Bronchial epithelial cell (primary cell): ENCODE results near the gene HEBP1. TPM values are rescaled to one million over a fixed set of nuclear protein-coding genes. Genes with fewer than 3 reads are reported as not detected.

Source experiments
- DNase-seq: peaks from one replicate; pipeline ENCODE4 v3.0.0-alpha.2; 2010; ENCODE audit warnings: low read depth
- FAIRE-seq: peaks from 2 replicates; lab custom pipeline; 2011; peaks lifted over from hg19 to GRCh38; lab: Jason Lieb, UNC
- H3K27me3 ChIP-seq: 2 replicates; pipeline ENCODE4 v1.5.1; 2011; ENCODE audit warnings: low read length; ENCODE audit not compliant: control insufficient read depth, insufficient read depth
- H3K36me3 ChIP-seq: 2 replicates; pipeline ENCODE4 v1.5.1; 2011; ENCODE audit warnings: low read length; ENCODE audit not compliant: control insufficient read depth, insufficient read depth
- H3K4me3 ChIP-seq: 2 replicates; pipeline ENCODE4 v1.5.1; 2011; ENCODE audit warnings: mild to moderate bottlenecking, low read depth, low read length, control low read depth
- total RNA-seq: library from RNA; depleted of rRNA; stranded (reverse); fragments of >200 nt; gene quantifications from 2 replicates; pipeline ENCODE4 v1.2.1, GENCODE V29; 2014
- TF ChIP-seq, protein P1 (sequence below): IDR thresholded peaks from 2 replicates; pipeline ENCODE4 v1.5.1; 2011; ENCODE audit warnings: mild to moderate bottlenecking, moderate library complexity, low read length, control low read depth, inconsistent platforms; ENCODE audit not compliant: insufficient read depth, severe bottlenecking

HEBP1 gene
- total RNA-seq, 1 donor from 2014 or later, result 4.2 TPM

DNA sequence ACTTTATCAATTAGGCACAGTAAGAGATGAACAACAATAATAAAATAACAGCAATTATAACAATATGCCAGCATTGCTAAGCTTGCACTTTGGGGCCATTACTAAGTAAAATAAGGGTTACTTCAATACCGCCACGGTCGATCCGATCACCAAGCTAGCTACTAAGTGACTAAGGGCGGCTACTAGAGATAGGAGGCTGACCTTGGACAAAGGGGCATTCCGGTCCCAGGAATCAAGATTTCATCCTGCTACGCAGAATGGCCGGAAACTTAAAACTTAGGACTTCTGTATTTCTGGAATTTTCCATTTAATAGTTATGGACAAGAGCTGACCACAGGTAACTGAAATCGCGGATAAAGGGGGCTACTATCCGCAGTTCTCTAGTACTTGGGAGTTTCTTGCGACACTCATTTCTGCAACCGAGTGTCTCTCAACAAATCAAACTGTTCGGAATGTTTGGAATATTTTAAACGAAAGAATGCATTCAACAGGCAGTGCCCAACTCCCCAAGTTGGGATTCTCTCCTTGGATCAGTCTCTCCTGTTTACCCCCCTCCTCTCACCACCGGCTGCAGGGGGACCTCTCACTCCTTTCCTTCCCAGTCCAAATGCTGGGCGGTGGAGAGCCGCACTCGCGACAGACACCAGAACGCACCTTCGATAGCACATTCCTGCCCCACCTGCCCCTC is 650 bp downstream of the HEBP1 start:
- TF ChIP-seq, protein P1, sequence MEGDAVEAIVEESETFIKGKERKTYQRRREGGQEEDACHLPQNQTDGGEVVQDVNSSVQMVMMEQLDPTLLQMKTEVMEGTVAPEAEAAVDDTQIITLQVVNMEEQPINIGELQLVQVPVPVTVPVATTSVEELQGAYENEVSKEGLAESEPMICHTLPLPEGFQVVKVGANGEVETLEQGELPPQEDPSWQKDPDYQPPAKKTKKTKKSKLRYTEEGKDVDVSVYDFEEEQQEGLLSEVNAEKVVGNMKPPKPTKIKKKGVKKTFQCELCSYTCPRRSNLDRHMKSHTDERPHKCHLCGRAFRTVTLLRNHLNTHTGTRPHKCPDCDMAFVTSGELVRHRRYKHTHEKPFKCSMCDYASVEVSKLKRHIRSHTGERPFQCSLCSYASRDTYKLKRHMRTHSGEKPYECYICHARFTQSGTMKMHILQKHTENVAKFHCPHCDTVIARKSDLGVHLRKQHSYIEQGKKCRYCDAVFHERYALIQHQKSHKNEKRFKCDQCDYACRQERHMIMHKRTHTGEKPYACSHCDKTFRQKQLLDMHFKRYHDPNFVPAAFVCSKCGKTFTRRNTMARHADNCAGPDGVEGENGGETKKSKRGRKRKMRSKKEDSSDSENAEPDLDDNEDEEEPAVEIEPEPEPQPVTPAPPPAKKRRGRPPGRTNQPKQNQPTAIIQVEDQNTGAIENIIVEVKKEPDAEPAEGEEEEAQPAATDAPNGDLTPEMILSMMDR, result peak; percentile 9
- DNase-seq, result peak; percentile 17
- no peaks in the 10 kb centered on the region for H3K27me3 ChIP-seq
- H3K4me3 ChIP-seq, result peak overlapping the region; percentile 76
- no peak for FAIRE-seq
- H3K36me3 ChIP-seq, result no peaks in the 10 kb centered on the region

DNA sequence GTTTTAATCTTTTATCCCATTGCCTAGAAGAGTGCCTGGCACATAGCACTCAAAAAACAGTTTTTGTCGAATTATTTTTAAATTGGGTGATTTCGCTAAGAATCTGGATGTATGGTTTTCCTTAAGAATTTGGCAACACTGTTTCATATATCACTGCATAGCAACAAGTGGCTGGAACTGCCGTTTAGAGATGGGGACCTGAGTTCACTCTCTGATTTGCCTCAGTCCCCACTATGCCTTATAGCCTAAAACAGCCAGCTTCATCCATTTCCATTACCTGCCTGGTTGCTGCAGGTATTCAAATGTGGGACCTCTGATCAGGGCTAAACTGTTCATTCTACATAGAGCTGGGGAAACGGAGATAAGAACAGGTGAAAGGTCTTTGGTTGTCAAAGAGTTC is 1.8 kb downstream of the HEBP1 start:
- DNase-seq (no peak), FAIRE-seq (no peak)
- Histone ChIP-seq H3K4me3 (no peak overlapping the region), H3K27me3 (no peaks in the 10 kb centered on the region), H3K36me3 (no peaks in the 10 kb centered on the region)
- TF ChIP-seq, protein P1, result no peak

DNA sequence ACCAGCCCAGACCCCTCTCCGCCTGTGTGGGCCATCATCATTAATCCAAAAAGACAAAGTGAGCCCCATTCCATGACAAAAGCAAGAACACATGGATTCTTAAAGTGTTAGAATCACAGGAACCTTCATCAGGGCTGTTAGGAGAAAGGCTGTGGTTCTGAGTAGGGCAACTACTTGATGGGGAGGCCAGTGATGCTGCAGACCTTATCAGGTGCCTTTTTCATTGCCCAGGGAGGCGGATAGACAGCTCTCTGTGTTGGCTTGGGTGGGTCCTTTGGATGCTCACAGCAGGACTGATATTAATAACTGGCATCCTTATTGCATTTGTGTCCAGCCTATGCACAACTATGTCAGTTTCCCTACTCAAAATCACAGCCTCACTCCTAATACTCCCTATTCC is 2.3 kb downstream of the HEBP1 start:
- DNase-seq, result no peak
- no peak for FAIRE-seq
- H3K36me3 ChIP-seq, result no peaks in the 10 kb centered on the region
- H3K27me3 ChIP-seq, result no peaks in the 10 kb centered on the region
- H3K4me3 ChIP-seq, result no peak overlapping the region
- TF ChIP-seq, protein P1, result no peak

DNA sequence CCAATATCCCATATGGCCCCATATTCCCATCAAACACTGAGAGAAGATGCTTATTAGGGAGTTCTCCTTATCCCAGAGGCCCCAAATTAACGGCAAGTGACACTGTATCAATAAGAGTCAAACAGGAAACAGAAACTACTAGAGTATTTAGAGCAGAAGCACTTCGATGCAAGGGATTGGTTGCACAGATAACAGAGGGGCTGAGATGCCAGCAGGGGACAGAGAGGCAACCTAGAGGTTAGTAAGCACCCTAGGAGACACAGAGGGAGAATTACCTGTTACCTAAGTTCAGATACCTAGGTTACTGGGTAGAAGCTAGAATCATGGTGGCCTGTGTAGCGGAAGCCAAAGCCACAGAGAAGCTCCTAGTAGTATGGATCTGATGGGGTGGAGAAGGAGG is 2.9 kb downstream of the HEBP1 start:
- Histone ChIP-seq H3K36me3 (no peaks in the 10 kb centered on the region), H3K27me3 (no peaks in the 10 kb centered on the region), H3K4me3 (no peak overlapping the region)
- no peak for DNase-seq
- TF ChIP-seq, protein P1, result no peak
- FAIRE-seq, result no peak

DNA sequence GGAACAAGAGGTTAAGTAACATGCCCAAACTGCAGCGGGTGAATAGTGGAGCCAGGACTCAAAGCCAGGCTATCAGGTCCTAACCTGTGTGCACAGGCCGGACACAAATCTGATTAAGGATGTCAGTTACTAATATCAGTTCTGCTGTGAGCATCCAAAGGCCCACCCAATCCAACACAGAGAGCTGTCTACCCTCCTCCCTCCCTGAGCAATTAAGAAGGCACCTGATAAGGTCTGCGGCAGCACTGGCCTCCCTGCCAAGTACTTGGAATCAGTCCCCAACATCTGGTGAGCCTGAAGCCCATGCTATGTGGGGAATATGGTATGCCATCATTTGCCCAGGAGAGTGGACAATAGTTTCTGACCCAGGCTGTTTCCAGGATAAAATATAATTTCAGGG is 3.9 kb downstream of the HEBP1 start:
- no peaks in the 10 kb centered on the region for H3K27me3 ChIP-seq
- FAIRE-seq (no peak), DNase-seq (no peak)
- no peaks in the 10 kb centered on the region for H3K36me3 ChIP-seq
- TF ChIP-seq, protein P1, result no peak
- H3K4me3 ChIP-seq, result no peak overlapping the region

DNA sequence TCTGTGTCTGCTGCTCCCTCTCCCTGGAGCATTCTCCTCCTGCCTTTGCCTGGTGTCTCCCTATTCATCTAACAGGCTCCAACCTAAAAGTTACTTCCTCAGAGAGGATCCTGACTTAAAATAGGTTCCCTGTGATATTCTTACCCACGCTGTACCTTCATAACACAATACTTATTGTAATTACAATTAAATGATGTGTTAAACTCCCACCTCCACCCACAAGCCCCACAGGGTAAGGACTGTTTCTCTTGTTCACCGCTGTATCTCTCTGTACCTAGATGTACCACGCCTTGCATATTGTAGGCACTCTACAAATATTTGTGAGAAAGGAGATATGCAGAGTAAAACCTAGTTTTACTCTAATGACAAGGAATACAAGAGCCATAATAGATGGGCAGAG is 5.0 kb downstream of the HEBP1 start:
- FAIRE-seq, result no peak

More for the DNA sequence above, 5.0 kb downstream of the HEBP1 start:
- H3K27me3 ChIP-seq, result no peaks in the 10 kb centered on the region
- H3K36me3 ChIP-seq, result no peaks in the 10 kb centered on the region
- H3K4me3 ChIP-seq, result no peak overlapping the region
- DNase-seq, result no peak
- TF ChIP-seq, protein P1, result no peak
